Activated T-cell treated with anti-CD3 and anti-CD28 coated beads for 48 hours (primary cell): ENCODE data around the gene DDX3X.
A peak's percentile ranks its signal among the peaks of the same experiment; 100 is the strongest.
"Not testable (repeated sequence)": the region's sequence is repeated elsewhere in the genome, so short reads cannot be mapped to it uniquely, and the experiment has no call there.

ENCODE experiments used
- DNase-seq: peaks from one replicate; pipeline ENCODE4 v3.0.0-alpha.2; 2020; ENCODE audit warnings: low read depth

DDX3X gene

DNA sequence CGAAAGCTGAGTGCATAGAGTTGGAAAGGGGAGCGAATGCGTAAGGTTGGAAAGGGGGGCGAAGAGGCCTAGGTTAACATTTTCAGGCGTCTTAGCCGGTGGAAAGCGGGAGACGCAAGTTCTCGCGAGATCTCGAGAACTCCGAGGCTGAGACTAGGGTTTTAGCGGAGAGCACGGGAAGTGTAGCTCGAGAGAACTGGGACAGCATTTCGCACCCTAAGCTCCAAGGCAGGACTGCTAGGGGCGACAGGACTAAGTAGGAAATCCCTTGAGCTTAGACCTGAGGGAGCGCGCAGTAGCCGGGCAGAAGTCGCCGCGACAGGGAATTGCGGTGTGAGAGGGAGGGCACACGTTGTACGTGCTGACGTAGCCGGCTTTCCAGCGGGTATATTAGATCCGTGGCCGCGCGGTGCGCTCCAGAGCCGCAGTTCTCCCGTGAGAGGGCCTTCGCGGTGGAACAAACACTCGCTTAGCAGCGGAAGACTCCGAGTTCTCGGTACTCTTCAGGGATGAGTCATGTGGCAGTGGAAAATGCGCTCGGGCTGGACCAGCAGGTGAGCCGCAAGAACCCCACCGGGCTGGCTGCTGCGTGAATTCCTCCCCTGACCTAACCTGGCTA is at the start of gene DDX3X:
Gene DDX3X, plus strand, starts transcription at position 419 of the 619 bp plus-strand sequence. Its CDS starts 91 bp downstream, at position 510.
- peak; percentile 74 for DNase-seq

DNA sequence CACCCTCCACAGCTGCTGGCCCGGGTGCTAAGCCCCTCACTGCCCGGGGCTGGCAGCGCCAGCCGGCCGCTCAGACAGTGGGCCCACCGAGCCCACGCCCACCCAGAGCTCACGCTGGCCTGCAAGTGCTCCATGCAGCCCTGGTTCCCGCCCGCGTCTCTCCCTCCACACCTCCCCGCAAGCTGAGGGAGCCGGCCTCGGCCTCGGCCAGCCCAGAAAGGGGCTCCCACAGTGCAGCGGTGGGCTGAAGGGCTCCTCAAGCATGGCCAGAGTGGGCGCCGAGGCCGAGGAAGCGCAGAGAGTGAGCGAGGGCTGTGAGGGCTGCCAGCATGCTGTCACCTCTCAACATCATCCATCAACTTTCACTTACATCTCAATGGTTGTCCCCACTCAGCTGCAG is 48.0 kb upstream of the DDX3X start:
- DNase-seq: not testable (repeated sequence)

DNA sequence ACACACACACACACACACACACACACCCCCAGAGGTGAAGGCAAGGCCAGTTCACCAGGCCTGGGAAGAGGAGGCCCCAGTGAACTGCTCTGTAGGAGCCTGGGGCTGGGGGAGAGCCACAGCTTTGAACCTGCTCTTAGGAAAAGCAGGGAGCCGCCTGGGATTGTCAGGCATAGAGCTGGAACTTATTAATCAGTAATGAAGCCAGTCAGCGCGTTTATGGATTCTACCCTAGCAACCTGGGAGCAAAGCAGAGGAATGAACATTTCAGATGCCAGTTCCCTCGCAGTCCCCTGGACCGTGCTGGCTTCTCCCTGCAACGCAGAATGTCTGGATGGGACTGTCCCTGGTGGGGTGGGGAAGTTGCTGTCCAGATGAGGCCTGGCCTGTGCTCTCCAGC is 45.3 kb upstream of the DDX3X start:
- no peak for DNase-seq

DNA sequence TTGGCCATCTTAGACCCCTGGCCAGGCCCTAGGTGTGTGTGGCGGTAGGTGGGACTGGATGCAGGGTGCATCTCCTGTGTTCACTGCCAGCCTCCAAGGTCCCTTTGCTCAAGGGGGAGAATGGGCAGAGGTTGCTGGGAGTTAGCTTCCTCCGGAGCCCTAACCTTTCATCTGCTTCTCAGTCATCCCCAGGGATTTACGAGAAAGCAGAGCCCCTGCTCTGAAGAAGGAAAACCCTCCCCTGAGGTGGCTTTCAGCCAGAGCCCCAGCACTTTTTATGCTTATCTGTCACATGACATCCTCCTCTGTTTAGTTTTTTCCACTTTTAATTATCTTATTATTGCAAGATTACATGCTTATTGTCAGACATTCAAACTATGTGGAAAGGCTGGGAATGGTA is 44.9 kb upstream of the DDX3X start:
- DNase-seq: no peak

DNA sequence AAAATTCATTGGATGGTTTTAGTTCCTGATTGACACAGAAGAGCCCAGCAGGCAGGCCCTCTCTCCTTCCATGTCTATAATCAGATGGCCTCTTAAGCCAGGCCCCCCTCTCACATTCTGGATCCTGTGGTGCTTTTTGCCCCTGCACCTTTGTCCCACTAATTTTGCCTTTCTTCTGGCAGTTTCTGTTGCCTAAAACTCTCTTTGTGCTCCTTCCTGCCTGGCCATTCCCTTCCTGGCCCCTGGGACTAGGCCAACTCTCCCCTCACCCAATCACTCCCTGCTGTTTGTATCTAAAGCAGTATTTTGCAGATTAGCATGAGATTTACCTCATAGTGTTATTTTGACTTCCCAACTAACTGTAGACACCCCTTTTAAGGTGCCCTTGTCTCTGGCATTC is 42.7 kb upstream of the DDX3X start:
- no peak for DNase-seq

DNA sequence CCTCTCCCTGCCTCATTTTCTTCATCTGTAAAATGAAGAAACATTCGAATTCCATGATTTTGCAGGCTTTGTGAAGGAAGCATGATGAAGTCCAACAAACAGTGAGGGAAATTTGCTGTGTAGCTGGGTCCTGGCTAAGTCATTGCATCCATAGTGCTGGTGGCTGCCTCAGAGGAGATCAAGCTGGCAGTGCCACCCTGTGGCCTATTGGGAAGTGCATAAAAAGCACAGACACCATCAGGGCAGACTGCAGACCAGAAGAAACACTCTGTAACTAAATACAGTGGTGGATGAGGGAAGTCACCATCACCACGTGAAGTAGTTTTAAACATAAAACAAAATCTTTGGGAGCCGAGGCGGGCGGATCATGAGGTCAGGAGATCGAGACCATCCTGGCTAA is 40.7 kb upstream of the DDX3X start:
- no peak for DNase-seq

DNA sequence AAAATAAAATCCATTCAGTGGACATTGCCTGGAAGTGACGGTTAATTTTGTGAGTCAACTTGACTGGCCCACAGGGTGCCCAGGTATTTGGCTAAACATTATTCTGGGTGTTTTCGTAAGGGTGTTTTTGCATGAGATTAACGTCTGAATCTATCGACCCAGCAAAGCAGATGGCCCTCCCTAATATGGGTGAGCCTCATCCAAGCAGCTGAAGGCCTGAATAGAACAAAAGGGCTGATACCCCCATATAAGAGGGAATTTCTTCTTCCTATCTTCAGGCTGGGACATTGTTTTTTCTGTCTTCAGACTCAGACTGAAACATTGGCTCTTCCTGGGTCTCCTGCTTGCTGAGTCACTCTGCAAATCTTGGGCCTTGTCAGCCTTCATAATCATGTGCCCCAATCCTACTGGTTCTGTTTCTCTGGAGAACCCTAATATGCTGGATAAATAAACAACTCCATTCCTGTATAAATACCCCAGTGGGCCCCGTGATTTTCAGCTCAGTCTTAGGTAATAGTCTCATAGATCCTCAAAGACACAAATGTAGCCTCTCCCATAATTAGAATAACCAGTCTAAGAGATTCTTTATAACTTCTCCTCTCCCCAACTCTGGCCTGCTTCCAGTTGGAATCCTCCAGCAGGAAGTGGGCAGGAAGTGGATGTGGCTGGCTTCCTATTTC is 33.1 kb upstream of the DDX3X start:
- no peak for DNase-seq

DNA sequence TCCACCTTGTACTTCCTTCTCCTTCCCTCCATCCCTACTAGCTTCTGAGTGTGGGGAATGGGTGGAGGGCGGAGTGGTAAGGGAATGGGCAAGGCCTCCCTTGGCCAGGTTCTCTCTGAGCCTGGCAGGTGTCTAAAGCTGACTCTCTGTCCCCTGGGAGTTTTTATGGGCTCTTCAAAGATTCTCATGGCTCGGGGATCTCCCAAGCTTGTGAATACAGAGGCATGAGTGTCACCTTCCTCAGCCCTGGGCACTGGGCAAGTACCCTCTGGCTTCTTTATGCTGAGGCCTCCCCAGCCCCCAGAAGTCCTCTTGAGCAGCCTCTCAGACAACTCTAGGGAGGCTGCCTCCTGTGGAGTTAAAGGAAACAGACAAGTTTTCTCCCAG is 32.5 kb upstream of the DDX3X start:
- no peak for DNase-seq

DNA sequence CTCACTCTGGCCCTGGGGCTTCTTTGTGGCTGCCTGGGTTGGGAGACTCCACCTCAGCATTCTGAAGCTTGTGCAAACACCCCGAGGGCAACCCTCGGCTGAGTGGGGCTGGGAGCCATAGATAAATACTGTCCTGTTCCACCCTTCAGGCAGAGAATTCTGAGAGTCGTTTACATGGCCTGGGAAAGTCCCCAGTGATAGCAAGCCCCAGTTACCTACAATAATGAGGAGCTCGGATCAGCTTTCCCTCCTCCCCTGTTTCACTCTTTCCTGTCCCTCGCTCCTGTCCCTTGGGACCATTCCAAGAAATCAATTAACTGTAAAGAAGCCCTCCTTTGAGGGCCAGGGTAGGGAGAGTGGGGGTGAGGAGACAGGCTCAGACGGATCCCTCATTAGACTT is 31.6 kb upstream of the DDX3X start:
- no peak for DNase-seq

DNA sequence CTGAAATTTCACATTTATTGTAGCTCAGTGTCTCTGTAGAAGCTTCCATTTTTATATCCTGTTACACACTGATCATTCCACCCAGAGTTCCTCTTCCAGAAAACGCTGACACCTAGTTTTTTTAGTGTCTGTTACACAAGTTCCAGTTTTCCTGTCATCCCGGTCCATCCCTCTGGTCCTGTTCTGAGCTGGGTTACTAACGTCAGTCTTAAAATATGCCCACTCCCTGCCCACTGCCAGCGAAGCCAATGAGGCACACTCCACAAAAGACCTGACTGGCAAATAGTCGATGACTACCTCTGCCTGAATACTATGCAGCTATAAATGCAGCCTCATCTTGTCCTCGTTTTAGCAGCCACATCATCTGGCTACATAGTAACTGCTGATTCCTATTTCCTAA is 30.9 kb upstream of the DDX3X start:
- DNase-seq: no peak

DNA sequence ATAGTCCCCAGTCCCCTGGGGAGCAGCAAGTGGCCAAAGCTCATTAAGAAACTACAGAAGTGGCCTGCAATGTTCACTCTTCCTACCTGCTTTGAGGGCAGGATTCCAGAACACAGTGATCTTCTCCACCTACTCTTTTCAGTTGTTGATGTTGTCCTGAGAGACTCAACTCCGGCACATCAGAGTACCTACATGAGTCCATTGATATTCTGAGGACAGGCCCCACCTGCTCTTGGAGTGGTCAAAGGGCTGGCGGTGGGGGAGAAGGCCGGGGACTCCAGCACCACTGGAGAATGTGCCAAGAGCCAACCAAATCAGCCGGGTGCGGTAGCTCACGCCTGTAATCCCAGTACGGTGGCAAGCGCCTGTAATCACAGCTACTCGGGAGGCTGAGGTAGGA is 29.8 kb upstream of the DDX3X start:
- DNase-seq: no peak

DNA sequence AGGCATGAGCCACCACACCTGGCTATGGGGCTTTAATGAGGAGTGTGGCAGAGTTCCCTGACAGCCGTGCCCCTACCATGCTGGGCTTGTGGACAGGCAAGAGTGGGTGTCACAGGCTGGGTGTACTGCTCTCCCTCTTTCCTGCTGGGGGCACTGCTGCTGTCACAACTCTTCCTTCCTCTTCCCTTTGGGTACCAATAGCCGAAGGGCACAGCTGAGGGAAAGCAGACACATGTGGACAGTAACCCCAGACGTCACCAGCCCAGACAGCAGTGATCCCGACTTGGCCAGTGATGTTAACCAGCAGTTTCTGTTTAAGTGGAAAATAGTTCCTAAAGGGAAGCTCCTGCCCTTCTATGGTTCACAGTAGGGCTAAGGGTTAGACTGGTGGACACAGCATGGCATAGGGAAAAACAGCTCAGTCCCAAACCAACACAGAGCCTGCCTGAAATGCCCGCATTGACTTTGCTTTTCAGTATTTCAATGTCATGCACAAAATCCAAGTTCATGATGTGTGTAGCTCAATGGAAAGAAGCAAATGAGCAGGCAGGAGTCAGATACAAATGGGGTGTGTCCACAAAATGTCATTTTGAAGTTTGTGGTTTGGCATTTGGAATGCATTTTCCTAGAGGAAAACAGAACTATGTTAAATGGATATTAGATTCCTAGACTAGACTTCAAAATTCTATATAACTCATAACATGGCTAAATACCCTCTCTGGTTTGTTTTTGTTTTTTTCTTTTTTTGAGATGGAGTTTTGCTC is 24.9 kb upstream of the DDX3X start:
- no peak for DNase-seq

DNA sequence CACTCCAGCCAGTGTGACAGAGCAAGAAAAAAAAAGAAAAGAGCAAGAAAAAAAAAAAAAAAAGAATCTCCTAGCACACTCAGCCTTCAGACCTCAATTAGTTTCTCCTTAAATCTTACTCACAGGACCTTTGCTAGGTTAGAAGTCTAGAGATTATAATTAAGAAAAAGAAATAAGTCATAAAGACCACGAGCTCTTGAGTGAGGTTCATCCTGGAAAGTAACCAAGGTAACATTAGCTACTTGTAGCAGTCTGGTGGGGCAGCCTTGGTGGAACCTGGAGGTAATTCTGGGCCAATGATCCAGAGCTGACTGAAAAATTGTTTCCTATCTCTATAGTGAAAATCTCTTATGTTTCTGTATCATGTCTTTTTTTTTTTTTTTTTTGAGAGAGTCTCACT is 21.2 kb upstream of the DDX3X start:
- DNase-seq: no peak

DNA sequence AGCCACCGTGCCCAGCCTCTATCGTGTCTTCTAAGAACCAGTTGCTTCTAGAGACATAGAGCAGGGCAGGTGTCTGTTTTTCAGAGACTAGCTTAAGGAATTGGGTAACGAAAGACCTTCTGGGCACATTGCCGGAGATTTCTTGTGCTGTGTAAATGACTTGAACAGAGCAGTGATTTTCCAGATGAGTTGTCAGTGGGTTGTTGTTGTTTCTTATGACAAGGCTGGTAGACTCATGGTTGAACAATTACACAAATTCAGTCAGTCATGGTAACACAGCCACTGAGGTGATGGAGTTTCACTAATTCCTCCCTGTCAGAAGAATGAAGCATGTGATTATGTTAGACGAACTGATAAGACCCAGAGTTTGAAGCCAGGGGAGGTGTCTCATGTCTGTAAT is 20.5 kb upstream of the DDX3X start:
- DNase-seq: no peak

DNA sequence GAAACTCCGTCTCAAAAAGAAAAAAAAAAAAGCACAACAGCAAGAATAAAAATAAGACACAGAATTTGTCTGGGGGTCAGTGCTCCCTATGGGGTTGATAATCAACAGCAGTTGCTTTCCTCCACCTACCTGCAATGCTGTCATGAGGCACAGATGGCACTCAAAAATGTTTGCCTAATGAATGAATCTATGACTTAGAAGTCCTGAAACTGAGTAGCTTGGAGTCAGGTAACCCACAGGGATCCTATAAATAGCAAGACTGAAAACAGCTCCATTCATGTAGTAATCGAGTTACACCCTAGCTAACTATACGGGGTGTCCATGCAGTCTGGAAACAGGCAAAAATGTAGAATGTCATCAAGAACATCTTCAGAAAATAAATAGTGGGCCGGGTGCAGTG is 19.8 kb upstream of the DDX3X start:
- no peak for DNase-seq

DNA sequence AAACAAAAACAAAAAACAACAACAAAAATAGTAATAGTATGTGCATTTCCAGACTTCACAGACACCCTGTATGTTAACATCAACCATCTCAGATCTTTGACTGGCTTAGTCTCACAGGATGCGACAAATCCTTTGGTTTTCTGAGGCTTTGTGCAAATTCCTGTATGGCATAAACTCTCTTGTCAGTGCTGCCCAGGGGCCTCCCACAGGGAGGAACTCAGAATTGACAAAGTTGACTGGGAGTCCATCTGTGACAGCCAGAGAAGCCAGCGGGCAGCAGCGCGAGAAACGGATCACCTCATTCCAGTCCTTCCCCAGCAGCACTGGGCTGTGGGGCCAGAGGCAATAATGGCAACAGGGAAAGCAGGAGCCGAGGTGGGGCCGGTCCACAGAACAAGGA is 19.1 kb upstream of the DDX3X start:
- no peak for DNase-seq

DNA sequence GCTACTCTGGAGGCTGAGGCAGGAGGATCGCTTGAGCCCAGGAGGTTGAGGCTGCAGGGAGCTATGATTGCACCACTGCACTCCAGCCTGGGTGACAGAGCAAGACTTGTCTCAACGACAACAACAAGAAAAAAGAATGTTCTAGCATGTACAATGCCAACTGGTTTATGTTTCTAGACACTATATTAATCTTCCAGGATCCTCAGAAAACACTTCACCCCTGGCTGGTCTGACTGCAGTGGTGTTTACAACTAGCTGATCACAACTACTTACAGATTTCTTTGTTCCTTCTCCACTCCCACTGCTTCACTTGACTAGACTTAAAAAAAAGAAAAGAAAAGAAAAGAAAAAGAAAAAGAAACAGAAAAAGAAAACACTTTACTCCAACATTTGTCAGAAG is 17.7 kb upstream of the DDX3X start:
- not testable (repeated sequence) for DNase-seq

DNA sequence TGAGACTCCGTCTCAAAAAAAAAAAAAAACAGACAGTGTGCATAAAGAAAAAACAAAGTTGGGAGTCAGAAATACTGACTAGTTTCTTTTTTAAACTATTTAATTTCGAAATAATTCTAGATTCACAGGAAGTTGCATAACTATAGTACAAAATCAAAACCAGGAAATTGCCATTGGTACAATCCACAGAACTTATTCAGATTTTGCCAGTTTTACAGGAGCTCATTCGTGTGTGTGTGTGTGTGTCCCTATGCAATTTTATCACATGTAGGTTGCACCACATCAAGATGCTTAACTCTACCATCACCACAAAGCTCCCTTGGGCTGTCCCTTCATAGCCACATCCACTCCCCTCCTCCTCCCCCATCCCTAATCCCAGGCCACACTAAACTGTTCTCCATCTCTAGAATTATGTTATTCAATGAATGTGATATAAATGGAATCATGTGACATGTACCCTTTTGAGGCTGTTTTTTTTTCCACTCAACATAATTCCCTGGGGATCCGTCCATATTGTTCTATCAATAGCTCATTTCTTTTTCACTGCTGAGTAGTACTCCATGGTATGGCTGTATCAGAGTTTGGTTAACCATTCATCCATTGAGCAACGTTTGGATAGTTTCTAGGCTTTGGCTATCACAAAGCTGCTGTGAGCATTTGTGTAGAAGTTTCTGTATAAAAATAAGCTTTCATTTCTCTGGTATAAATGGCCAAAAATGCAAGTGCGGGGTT is 16.3 kb upstream of the DDX3X start:
- no peak for DNase-seq

DNA sequence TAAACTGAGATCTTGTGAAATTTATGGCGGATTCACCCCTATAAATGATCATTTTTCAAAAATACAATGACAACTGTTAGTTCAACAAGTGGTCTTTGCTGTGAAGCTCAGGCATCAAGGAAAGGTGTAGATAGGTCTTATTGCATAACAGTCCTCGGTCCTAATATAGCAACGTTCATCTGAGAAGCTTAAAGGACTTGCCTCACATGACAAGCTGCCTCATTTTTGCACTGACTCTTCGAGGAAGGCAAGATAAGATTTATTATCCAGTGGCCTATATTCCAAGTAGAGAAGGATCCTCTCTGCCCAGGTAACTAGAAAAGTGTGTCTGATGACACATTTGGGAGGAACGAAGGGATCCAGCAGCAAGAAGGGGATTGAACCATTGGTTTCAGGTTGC is 13.6 kb upstream of the DDX3X start:
- no peak for DNase-seq

DNA sequence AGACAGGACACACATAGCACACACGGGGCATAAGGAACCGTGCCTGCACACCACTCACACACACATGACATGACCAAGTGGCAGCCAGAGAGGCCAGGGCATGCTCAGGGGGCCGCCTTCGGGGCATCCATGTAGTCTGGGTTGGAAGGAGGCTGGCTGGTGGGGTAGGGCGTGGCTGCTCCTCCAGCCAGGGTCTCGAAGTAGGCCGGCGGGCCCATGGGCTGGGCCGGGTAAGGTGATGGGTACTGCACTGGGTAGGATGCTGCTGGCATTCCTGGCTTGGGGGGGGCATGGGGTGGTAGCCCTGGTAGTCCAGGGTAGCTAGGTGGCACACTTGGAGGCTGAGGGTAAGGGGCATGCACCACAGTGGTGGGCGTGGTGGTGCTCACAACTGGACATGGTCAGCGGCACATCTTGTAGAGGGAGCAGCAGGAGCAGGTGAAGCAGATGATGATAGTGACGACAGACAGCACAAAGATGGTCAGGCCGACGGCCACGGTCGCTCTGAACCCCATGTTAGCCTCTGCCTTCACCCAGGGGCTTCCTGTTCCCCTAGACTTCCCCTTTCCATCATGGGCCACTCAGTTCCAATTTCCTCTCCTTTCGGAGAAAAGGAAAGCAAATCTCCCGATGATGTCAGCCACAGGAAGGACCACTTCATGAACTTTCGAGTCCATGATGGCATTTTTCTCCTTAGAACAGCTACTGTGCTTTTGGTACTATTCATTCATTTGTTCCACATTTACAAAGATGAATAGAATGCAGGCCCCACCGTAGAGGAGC is 10.9 kb upstream of the DDX3X start:
- DNase-seq: no peak

DNA sequence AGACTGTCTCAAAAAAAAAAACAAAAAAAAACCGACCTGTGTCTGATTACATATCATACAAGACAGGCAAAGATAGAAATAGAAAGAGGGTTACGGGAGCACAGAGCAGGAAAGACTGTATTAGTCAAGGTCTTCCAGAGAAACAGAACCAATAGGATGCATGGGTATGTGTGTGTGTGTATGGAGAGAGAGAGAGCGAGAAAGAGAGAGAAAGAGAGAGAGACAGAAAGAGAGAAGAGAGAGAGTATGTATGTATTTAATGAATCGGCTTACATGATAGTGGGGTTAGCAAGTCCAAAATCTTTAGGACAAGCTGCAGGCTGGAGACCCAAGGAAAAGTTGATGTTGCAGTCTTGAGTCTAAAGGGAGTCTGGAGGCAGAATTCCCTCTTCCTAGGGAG is 7.5 kb upstream of the DDX3X start:
- DNase-seq: no peak

DNA sequence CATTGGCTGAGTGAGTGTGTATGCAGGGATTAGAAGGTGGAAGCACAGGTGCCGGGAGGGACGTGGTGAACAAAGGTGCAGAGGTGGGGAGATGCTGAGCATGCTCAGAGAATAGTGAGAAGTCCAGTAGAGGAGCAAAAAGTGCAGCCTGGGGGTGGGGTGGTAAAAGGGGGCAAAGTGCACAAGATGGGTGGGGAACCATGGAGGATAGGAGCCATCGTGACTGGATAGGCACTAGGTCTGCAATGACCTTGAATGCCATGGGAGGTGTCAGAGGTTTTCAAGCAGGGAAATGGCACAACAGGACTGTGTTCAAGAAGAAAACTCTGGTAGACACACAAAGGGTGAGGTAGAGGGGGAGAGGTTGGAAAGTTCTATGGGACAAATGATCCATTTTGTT is 6.6 kb upstream of the DDX3X start:
- DNase-seq: no peak
